HepG2 (cell line): ENCODE results near the gene PRKCG. TPM values are rescaled to one million over a fixed set of nuclear protein-coding genes. Genes with fewer than 3 reads are reported as not detected.

ENCODE experiments used
- DMTF1 ChIP-seq: sonication (generic); formaldehyde crosslinking; IDR thresholded peaks from 2 replicates; pipeline ENCODE4 v1.4.0; 2020; ENCODE audit warnings: mild to moderate bottlenecking, missing genetic modification reagents
- FOXA1 ChIP-seq, 2 experiments: fragments of 450-650 bp in 1 of 2; sonication (generic) in 1 of 2; formaldehyde crosslinking in 1 of 2; IDR thresholded peaks; 2 replicates each; pipeline versions ENCODE4 v1.4.0 to v1.6.1; 2016 to 2020; ENCODE audit warnings: missing genetic modification reagents in 1 of 2
- HMG20B ChIP-seq: conservative IDR thresholded peaks from 2 replicates; pipeline ENCODE4 v1.6.1; 2016; ENCODE audit warnings: missing genetic modification reagents, missing compliant biosample characterization
- HNF1B ChIP-seq: sonication (generic); formaldehyde crosslinking; IDR thresholded peaks from 2 replicates; pipeline ENCODE4 v1.5.1; 2020; ENCODE audit warnings: mild to moderate bottlenecking, moderate library complexity, missing genetic modification reagents
- HNF4A ChIP-seq: sonication (generic); formaldehyde crosslinking; IDR thresholded peaks from 2 replicates; pipeline ENCODE4 v1.4.0; 2020; ENCODE audit warnings: missing genetic modification reagents
- HOXA3 ChIP-seq: sonication (generic); formaldehyde crosslinking; IDR thresholded peaks from 2 replicates; pipeline ENCODE4 v1.5.0; 2020; ENCODE audit warnings: missing genetic modification reagents
- KDM2A ChIP-seq: sonication (generic); formaldehyde crosslinking; IDR thresholded peaks from 2 replicates; pipeline ENCODE4 v1.4.0; 2020; ENCODE audit warnings: low read depth, missing genetic modification reagents, borderline replicate concordance
- KLF15 ChIP-seq: sonication (generic); formaldehyde crosslinking; IDR thresholded peaks from 2 replicates; pipeline ENCODE4 v1.8.1; 2023; ENCODE audit warnings: borderline replicate concordance, mild to moderate bottlenecking, inconsistent platforms, missing genetic modification reagents, mixed read lengths
- MEIS2 ChIP-seq: sonication (generic); formaldehyde crosslinking; IDR thresholded peaks from 2 replicates; pipeline ENCODE4 v1.9.0; 2021; ENCODE audit warnings: mild to moderate bottlenecking, missing genetic modification reagents
- MIXL1 ChIP-seq: IDR thresholded peaks from 2 replicates; pipeline ENCODE4 v1.6.1; 2016
- MTA3 ChIP-seq: sonication (generic); formaldehyde crosslinking; IDR thresholded peaks from 2 replicates; pipeline ENCODE4 v1.4.0; 2020; ENCODE audit warnings: missing genetic modification reagents
- TBX3 ChIP-seq: fragments of 450-650 bp; IDR thresholded peaks from 2 replicates; pipeline ENCODE4 v1.6.1; 2017; ENCODE audit warnings: antibody characterized with exemption, mild to moderate bottlenecking, inconsistent platforms, borderline replicate concordance
- TCF7 ChIP-seq: sonication (generic); IDR thresholded peaks from 2 replicates; pipeline ENCODE4 v1.6.1; 2016; ENCODE audit warnings: antibody characterized with exemption, low read depth
- TGIF2 ChIP-seq: IDR thresholded peaks from 2 replicates; pipeline ENCODE4 v1.6.1; 2016; ENCODE audit warnings: control low read depth, missing compliant biosample characterization
- ZFP90 ChIP-seq: sonication (generic); formaldehyde crosslinking; IDR thresholded peaks from 2 replicates; pipeline ENCODE4 v1.8.0; 2022; ENCODE audit warnings: missing genetic modification reagents, mild to moderate bottlenecking, inconsistent platforms, borderline replicate concordance
- ZHX1 ChIP-seq: sonication (generic); formaldehyde crosslinking; IDR thresholded peaks from 2 replicates; pipeline ENCODE4 v1.8.1; 2022; ENCODE audit warnings: low read depth, mild to moderate bottlenecking, missing genetic modification reagents
- ZNF18 ChIP-seq: sonication (generic); formaldehyde crosslinking; IDR thresholded peaks from 2 replicates; pipeline ENCODE4 v1.8.0; 2022; ENCODE audit warnings: mild to moderate bottlenecking, missing genetic modification reagents; ENCODE audit not compliant: insufficient replicate concordance
- ZNF3 ChIP-seq: IDR thresholded peaks from 2 replicates; pipeline ENCODE4 v1.7.0; 2017; ENCODE audit warnings: inconsistent platforms
- ZNF354B ChIP-seq: sonication (generic); formaldehyde crosslinking; IDR thresholded peaks from 2 replicates; pipeline ENCODE4 v1.8.0; 2022; ENCODE audit warnings: mild to moderate bottlenecking, missing genetic modification reagents
- ZNF547 ChIP-seq: sonication (generic); formaldehyde crosslinking; IDR thresholded peaks from 2 replicates; pipeline ENCODE4 v1.5.1; 2020; ENCODE audit warnings: mild to moderate bottlenecking, missing genetic modification reagents
- ZNF709 ChIP-seq: sonication (generic); formaldehyde crosslinking; IDR thresholded peaks from 2 replicates; pipeline ENCODE4 v1.5.0; 2020; ENCODE audit warnings: mild to moderate bottlenecking, missing genetic modification reagents
- ZNF788 ChIP-seq: sonication (generic); formaldehyde crosslinking; IDR thresholded peaks from 2 replicates; pipeline ENCODE4 v1.5.0; 2020; ENCODE audit warnings: mild to moderate bottlenecking, missing genetic modification reagents, borderline replicate concordance
- polyA plus RNA-seq, 8 experiments: library from polyadenylated mRNA; depleted of rRNA in 3 of 8; stranded (reverse) in 7 of 8; unstranded in 1 of 8; fragments of >200 nt; fragmentation: Illumina TruSeq in 4 of 8; extraction: Trizol in 4 of 8; gene quantifications; 2 replicates each; pipeline versions ENCODE4 v1.2.1 to v1.2.3, GENCODE V29; 2011 to 2016; ENCODE audit warnings: low read depth in 4 of 8, missing spikeins in 1 of 8, mixed read lengths in 1 of 8; ENCODE audit not compliant: insufficient read depth in 1 of 8
- total RNA-seq, 5 experiments: library from RNA; depleted of rRNA; stranded (reverse); fragments of >200 nt; fragmentation: Illumina TruSeq; extraction: Trizol; gene quantifications; 2 replicates each; pipeline ENCODE4 v1.2.3, GENCODE V29; 2016; ENCODE audit warnings: low read depth in 1 of 5

PRKCG gene
- total and polyA plus RNA-seq, 2 of the 13 experiments (the other 11 are each of a cell fraction or from before 2014, with no cell fraction given): 0.02 to 0.03 TPM

- peak; percentile 74; the same call in 1 of the 2 replicates for TF ChIP-seq ZNF709 (CRISPR knock-in tag)
- TF ChIP-seq TBX3: peak; percentile 93
- no peak for TF ChIP-seq ZFP90
- TF ChIP-seq FOXA1 (IDR thresholded peaks at IDR 0.05): peak; percentile 97
- TF ChIP-seq FOXA1 (CRISPR knock-in tag; IDR thresholded peaks at IDR 0.05): peak; percentile 99
- TF ChIP-seq MEIS2 (CRISPR knock-in tag): peak; percentile 13; the same call in 1 of the 2 replicates
- TF ChIP-seq ZNF3 (CRISPR knock-in tag): no peak
- peak; percentile 79 for TF ChIP-seq HOXA3 (CRISPR knock-in tag)
- peak; percentile 96 for TF ChIP-seq HNF4A (CRISPR knock-in tag)
- TF ChIP-seq MIXL1 (CRISPR knock-in tag): peak; percentile 86
- TF ChIP-seq ZNF788 (CRISPR knock-in tag): peak; percentile 63; the same call in 1 of the 2 replicates
- peak; percentile 92 for TF ChIP-seq HMG20B (CRISPR knock-in tag)
- no peak for TF ChIP-seq ZNF547 (CRISPR knock-in tag)
- peak; percentile 90 for TF ChIP-seq HNF1B (CRISPR knock-in tag)
- 0 out of 2 replicates have a peak, but pooled peaks have one; percentile 43 for TF ChIP-seq ZHX1 (CRISPR knock-in tag)
- peak; percentile 55; the same call in 1 of the 2 replicates for TF ChIP-seq KDM2A (CRISPR knock-in tag)
- no peak for TF ChIP-seq ZNF354B (CRISPR knock-in tag)
- TF ChIP-seq TCF7: peak; percentile 94
- TF ChIP-seq KLF15 (CRISPR knock-in tag): no peak
- no peak for TF ChIP-seq TGIF2
- TF ChIP-seq ZNF18 (CRISPR knock-in tag): no peak
- no peak for TF ChIP-seq DMTF1 (CRISPR knock-in tag)
- no peak for TF ChIP-seq MTA3 (CRISPR knock-in tag)
Measured at GRCh38 chr19:53864308-53864836, 17.6 kb upstream of the PRKCG start (continued).
